ENCODE data around the gene AOPEP.

- TF ChIP-seq CREB1 (IDR thresholded peaks at IDR 0.05; ENCODE audit: low read depth) (no peak), EGR1 (IDR thresholded peaks at IDR 0.05) (no peak), MAX (IDR thresholded peaks at IDR 0.05) (no peak), EP300 (IDR thresholded peaks at IDR 0.05; ENCODE audit: borderline replicate concordance) (no peak)
Measured at GRCh38 chr9:94802793-94803192, 76.3 kb downstream of the AOPEP start.
